Suprapubic skin (tissue), 3 donors: ENCODE data around the gene SLCO4A1.

Experiments used
- CTCF ChIP-seq, 2 donors: fragments of 200-600 bp in 1 of 2; fragments of 450-650 bp in 1 of 2; sonication (generic) in 1 of 2; IDR thresholded peaks; one replicate each; pipeline ENCODE4 v1.5.1; 2016 to 2019; ENCODE audit warnings: antibody characterized with exemption in 2 of 2, mild to moderate bottlenecking in 1 of 2, moderate library complexity in 1 of 2
- POLR2A ChIP-seq, 2 donors: fragments of 450-650 bp; IDR thresholded peaks; one replicate each; pipeline ENCODE4 v1.6.1; 2017; ENCODE audit warnings: antibody characterized with exemption in 2 of 2, mild to moderate bottlenecking in 2 of 2, moderate library complexity in 2 of 2

- TF ChIP-seq CTCF (IDR thresholded peaks at IDR 0.05): no peak
- TF ChIP-seq POLR2A (IDR thresholded peaks at IDR 0.05): no peak
Observed at GRCh38 chr20:62656197-62656918, 14.1 kb downstream of the SLCO4A1 start.
